ENCODE results near the gene PCYT2.
"Not testable (repeated sequence)": the region's sequence is repeated elsewhere in the genome, so short reads cannot be mapped to it uniquely, and the experiment has no call there.

Gene PCYT2

GRCh38 chr17:81927152-81927652 lies 16.0 kb upstream of the PCYT2 start:
- DNase-seq: no peak

- peak; percentile 88 for DNase-seq
Measured at GRCh38 chr17:81926451-81927151, 15.4 kb upstream of the PCYT2 start.

GRCh38 chr17:81925860-81926450 lies 14.8 kb upstream of the PCYT2 start:
- no peak for DNase-seq

GRCh38 chr17:81924557-81925532 lies 13.6 kb upstream of the PCYT2 start:
- DNase-seq: peak; percentile 33

- peak; percentile 95 for DNase-seq
Measured at GRCh38 chr17:81923302-81924260, 12.4 kb upstream of the PCYT2 start.

GRCh38 chr17:81922566-81923301 lies 11.5 kb upstream of the PCYT2 start:
- no peak for DNase-seq

- no peak for DNase-seq
Measured at GRCh38 chr17:81921996-81922565, 10.9 kb upstream of the PCYT2 start.

- no peak for DNase-seq
Measured at GRCh38 chr17:81921537-81921862, 10.3 kb upstream of the PCYT2 start.

GRCh38 chr17:81920612-81921536 lies 9.7 kb upstream of the PCYT2 start:
- no peak for DNase-seq

GRCh38 chr17:81918832-81919545 lies 7.8 kb upstream of the PCYT2 start:
- peak; percentile 19 for DNase-seq

- not testable (repeated sequence) for DNase-seq
Measured at GRCh38 chr17:81918333-81918669, 7.1 kb upstream of the PCYT2 start.

GRCh38 chr17:81917565-81918332 lies 6.5 kb upstream of the PCYT2 start, which contains the start of gene SIRT7:
Gene SIRT7, minus strand, starts transcription at chr17:81918176. Its CDS starts 45 bp downstream, at chr17:81918131.
- peak; percentile 92 for DNase-seq

GRCh38 chr17:81916234-81917001 lies 5.2 kb upstream of the PCYT2 start:
- DNase-seq: peak; percentile 17

GRCh38 chr17:81915331-81915730 lies 4.1 kb upstream of the PCYT2 start:
- DNase-seq: no peak

GRCh38 chr17:81914103-81914850 lies 3.1 kb upstream of the PCYT2 start:
- DNase-seq: no peak

- DNase-seq: no peak
Measured at GRCh38 chr17:81913394-81914102, 2.3 kb upstream of the PCYT2 start.

Measured in OCI-M1 (cell line).